Mesodermal cell (in vitro differentiated cells): ENCODE data around the gene BTBD6.

Source experiments
- H3K27ac ChIP-seq: 2 replicates; pipeline ENCODE4 v1.7.0; 2013; ENCODE audit warnings: mild to moderate bottlenecking, low read depth, low read length, moderate library complexity; ENCODE audit not compliant: severe bottlenecking
- H3K36me3 ChIP-seq: 2 replicates; pipeline ENCODE4 v1.7.1; 2013; ENCODE audit warnings: mild to moderate bottlenecking, low read length, moderate library complexity; ENCODE audit not compliant: control insufficient read depth, insufficient read depth
- H3K4me1 ChIP-seq: one replicate; pipeline ENCODE4 v1.7.1; 2013; ENCODE audit warnings: mild to moderate bottlenecking, low read length; ENCODE audit not compliant: insufficient read depth, control insufficient read depth, poor library complexity, severe bottlenecking
- H3K4me3 ChIP-seq: 2 replicates; pipeline ENCODE4 v1.7.0; 2013; ENCODE audit warnings: low read length, control low read depth, mild to moderate bottlenecking; ENCODE audit not compliant: insufficient read depth, poor library complexity, severe bottlenecking; ENCODE audit errors: extremely low read depth
- H3K9me3 ChIP-seq: 2 replicates; pipeline ENCODE4 v1.7.1; 2013; ENCODE audit warnings: mild to moderate bottlenecking, low read length, moderate library complexity; ENCODE audit not compliant: control insufficient read depth
- WGBS, 2 experiments: methylation state at CpG; one replicate each; pipeline ENCODE4 v1.1.5; 2013; ENCODE audit warnings: missing lambda C conversion rate in 2 of 2; ENCODE audit not compliant: insufficient coverage in 2 of 2; 5-methylcytosine and 5-hydroxymethylcytosine counted together

The BTBD6 gene

GRCh38 chr14:105240811-105241576, 7.3 kb upstream of the BTBD6 start:
- 96 to 97% methylated on average over 27 of the region's 31 CpGs for WGBS, 2 experiments
- no peak overlapping the region for H3K4me3 ChIP-seq
- no peaks in the 10 kb centered on the region for H3K9me3 ChIP-seq
- H3K27ac ChIP-seq, result no peak overlapping the region
- no peaks in the 10 kb centered on the region for H3K4me1 ChIP-seq
- H3K36me3 ChIP-seq, result peaks cover 24% of the 10 kb centered on the region

GRCh38 chr14:105241641-105242040, 6.7 kb upstream of the BTBD6 start:
- 90 to 96% methylated on average over 18 to 19 of the region's 19 CpGs for WGBS, 2 experiments
- Histone ChIP-seq H3K36me3 (peaks cover 29% of the 10 kb centered on the region), H3K4me3 (no peak overlapping the region), H3K4me1 (no peaks in the 10 kb centered on the region), H3K9me3 (no peaks in the 10 kb centered on the region), H3K27ac (no peak overlapping the region)

- no peaks in the 10 kb centered on the region for H3K4me1 ChIP-seq
- 86 to 91% methylated on average over 6 to 8 of the region's 10 CpGs for WGBS, 2 experiments
- no peak overlapping the region for H3K27ac ChIP-seq
- H3K4me3 ChIP-seq, result no peak overlapping the region
- peaks cover 32% of the 10 kb centered on the region for H3K36me3 ChIP-seq
- H3K9me3 ChIP-seq, result no peaks in the 10 kb centered on the region
Observed at GRCh38 chr14:105244334-105244733, 4.0 kb upstream of the BTBD6 start.

- Histone ChIP-seq H3K9me3 (no peaks in the 10 kb centered on the region), H3K4me3 (no peak overlapping the region), H3K27ac (no peak overlapping the region), H3K36me3 (peaks cover 41% of the 10 kb centered on the region), H3K4me1 (no peaks in the 10 kb centered on the region)
- 93 to 94% methylated on average over 15 to 16 of the region's 16 CpGs for WGBS, 2 experiments
Observed at GRCh38 chr14:105247026-105247425, 1.3 kb upstream of the BTBD6 start.

GRCh38 chr14:105247715-105248367, 492 bp upstream of the BTBD6 start:
- WGBS, 2 experiments, result 50 to 56% methylated on average over 36 to 41 of the region's 42 CpGs
- H3K4me3 ChIP-seq, result peak overlapping the region; percentile 49
- H3K9me3 ChIP-seq, result no peaks in the 10 kb centered on the region
- peaks cover 46% of the 10 kb centered on the region for H3K36me3 ChIP-seq
- no peaks in the 10 kb centered on the region for H3K4me1 ChIP-seq
- peak overlapping the region; percentile 62 for H3K27ac ChIP-seq

- no peaks in the 10 kb centered on the region for H3K4me1 ChIP-seq
- no peaks in the 10 kb centered on the region for H3K9me3 ChIP-seq
- H3K36me3 ChIP-seq, result peaks cover 48% of the 10 kb centered on the region
- H3K4me3 ChIP-seq, result peak overlapping the region; percentile 42
- 56 to 58% methylated on average over 60 to 62 of the region's 62 CpGs for WGBS, 2 experiments
- no peak overlapping the region for H3K27ac ChIP-seq
Observed at GRCh38 chr14:105249182-105250007, 1.1 kb downstream of the BTBD6 start.

GRCh38 chr14:105250008-105250366, 1.7 kb downstream of the BTBD6 start:
- no peak overlapping the region for H3K27ac ChIP-seq
- peaks cover 48% of the 10 kb centered on the region for H3K36me3 ChIP-seq
- no peak overlapping the region for H3K4me3 ChIP-seq
- 96 to 99% methylated on average over 7 to 16 of the region's 16 CpGs for WGBS, 2 experiments
- H3K4me1 ChIP-seq, result no peaks in the 10 kb centered on the region
- H3K9me3 ChIP-seq, result no peaks in the 10 kb centered on the region

GRCh38 chr14:105250986-105251385, 2.7 kb downstream of the BTBD6 start:
- Histone ChIP-seq H3K27ac (no peak overlapping the region), H3K4me3 (no peak overlapping the region), H3K36me3 (peaks cover 42% of the 10 kb centered on the region), H3K4me1 (no peaks in the 10 kb centered on the region), H3K9me3 (no peaks in the 10 kb centered on the region)
- WGBS, 2 experiments, result 87 to 100% methylated on average over 1 to 3 of the region's 4 CpGs

GRCh38 chr14:105251920-105252319, 3.6 kb downstream of the BTBD6 start:
- H3K9me3 ChIP-seq, result no peaks in the 10 kb centered on the region
- no peak overlapping the region for H3K27ac ChIP-seq
- H3K4me3 ChIP-seq, result no peak overlapping the region
- 87 to 89% methylated on average over 5 to 6 of the region's 6 CpGs for WGBS, 2 experiments
- no peaks in the 10 kb centered on the region for H3K4me1 ChIP-seq
- peaks cover 34% of the 10 kb centered on the region for H3K36me3 ChIP-seq

- no peak overlapping the region for H3K4me3 ChIP-seq
- H3K9me3 ChIP-seq, result no peaks in the 10 kb centered on the region
- H3K36me3 ChIP-seq, result peaks cover 34% of the 10 kb centered on the region
- no peaks in the 10 kb centered on the region for H3K4me1 ChIP-seq
- WGBS, 2 experiments, result 93 to 94% methylated on average over 19 to 21 of the region's 21 CpGs
- H3K27ac ChIP-seq, result no peak overlapping the region
Observed at GRCh38 chr14:105252552-105253328, 4.4 kb downstream of the BTBD6 start.
